Right cardiac atrium (tissue), 5 donors: ENCODE data around the gene CCDC181. TPM values are rescaled to one million over a fixed set of nuclear protein-coding genes. Genes with fewer than 3 reads are reported as not detected.

Experiments used
- ATAC-seq, 2 donors: fragments of 200-7000 bp; cut with Tn5 transposase; one replicate each; pipeline versions ENCODE4 v1.8.0 to v1.9.1; 2020; ENCODE audit warnings: moderate library complexity in 2 of 2, mild to moderate bottlenecking in 1 of 2
- DNase-seq, 3 donors: peaks; one replicate each; pipeline ENCODE4 v3.0.0-alpha.2; 2020
- H3K27ac ChIP-seq: one replicate; pipeline ENCODE4 v1.5.1; 2013; ENCODE audit warnings: mild to moderate bottlenecking, low read length, control low read depth, moderate library complexity
- H3K27me3 ChIP-seq: one replicate; pipeline ENCODE4 v1.6.1; 2013; ENCODE audit not compliant: control insufficient read depth, insufficient read depth
- H3K4me1 ChIP-seq: one replicate; pipeline ENCODE4 v1.6.1; 2013; ENCODE audit warnings: low read length; ENCODE audit not compliant: control insufficient read depth, insufficient read depth
- H3K4me3 ChIP-seq: one replicate; pipeline ENCODE4 v1.5.1; 2013; ENCODE audit warnings: low read length, control low read depth
- H3K9me3 ChIP-seq: one replicate; pipeline ENCODE4 v1.6.1; 2013; ENCODE audit warnings: low read length; ENCODE audit not compliant: control insufficient read depth
- WGBS: extraction: QIAGEN DNeasy Blood & Tissue Kit; methylation state at CpG from one replicate; pipeline ENCODE4 v1.1.7; 2013; 5-methylcytosine and 5-hydroxymethylcytosine counted together
- intact Hi-C, 4 donors: fragments of 100-400 bp; cut with DNase I; formaldehyde crosslinking; loops; one replicate each; pipeline versions ENCODE4 v1.11.0 to v1.14.0; 2022 to 2023
- polyA plus RNA-seq: library from polyadenylated mRNA; stranded (reverse); fragments of 200-250 nt; gene quantifications from one replicate; pipeline ENCODE4 v1.2.3, GENCODE V29; 2013
- total RNA-seq, 4 donors: library from RNA; stranded (reverse); fragmentation: NEBNext Ultra II Directional; extraction: Animal tissue kit (Norgen Biotek cat#: 25700); gene quantifications; one replicate each; pipeline ENCODE4 v1.2.1, GENCODE V29; 2021
- donor health status: healthy with polysubstance abuse.
- donor health status: DM: no; HTN: yes; CAD: no.
- donor health status: DM: no; HTN: no; CAD: no.
- donor health status: DM: no; HTN: yes; CAD: no; lungs with severe emphysema.
- donor health status: DM: yes; HTN: yes; CAD: no.

CCDC181 gene
- total and polyA plus RNA-seq, 5 donors, result 1.9 to 3.3 (median 2.4) TPM

- H3K27ac ChIP-seq, result no peak overlapping the region
- H3K4me3 ChIP-seq, result no peak overlapping the region
- no peak for ATAC-seq
- H3K4me1 ChIP-seq, result no peaks in the 10 kb centered on the region
- DNase-seq, result no peak
- H3K9me3 ChIP-seq, result no peaks in the 10 kb centered on the region
- intact Hi-C loops, result no loop called here
- 90% methylated on average over 5 of the region's 5 CpGs for WGBS
- H3K27me3 ChIP-seq, result no peaks in the 10 kb centered on the region
These were observed 64.1 kb downstream of the CCDC181 start for GRCh38 chr1:169363046-169363730.

- Histone ChIP-seq H3K4me1 (no peaks in the 10 kb centered on the region), H3K9me3 (no peaks in the 10 kb centered on the region), H3K27me3 (no peaks in the 10 kb centered on the region), H3K27ac (no peak overlapping the region), H3K4me3 (no peak overlapping the region)
- 89% methylated on average over 7 of the region's 7 CpGs for WGBS
- ATAC-seq, result no peak
- intact Hi-C loops, result no loop called here
- no peak for DNase-seq
These were observed 66.0 kb downstream of the CCDC181 start for GRCh38 chr1:169361281-169361680.

GRCh38 chr1:169360415-169360814, 66.9 kb downstream of the CCDC181 start:
- no peaks in the 10 kb centered on the region for H3K9me3 ChIP-seq
- no peak overlapping the region for H3K4me3 ChIP-seq
- no peak for DNase-seq
- WGBS, result 92% methylated on average over 1 of the region's 1 CpG
- ATAC-seq, result no peak
- no peak overlapping the region for H3K27ac ChIP-seq
- H3K4me1 ChIP-seq, result no peaks in the 10 kb centered on the region
- no peaks in the 10 kb centered on the region for H3K27me3 ChIP-seq
- intact Hi-C loops, result no loop called here

GRCh38 chr1:169348383-169349036, 78.8 kb downstream of the CCDC181 start:
- intact Hi-C loops, result loop anchor here (2.0 to 10.0 kb wide), 4 partner anchors 746 to 1006 kb away; no protein-coding TSS in a partner anchor
- WGBS, result 44% methylated on average over 5 of the region's 5 CpGs
- ATAC-seq, result no peak

GRCh38 chr1:169347688-169348382, 79.4 kb downstream of the CCDC181 start:
- H3K4me3 ChIP-seq, result no peak overlapping the region
- intact Hi-C loops, result loop anchor here (2.0 to 10.0 kb wide), 4 partner anchors 745 to 1006 kb away; no protein-coding TSS in a partner anchor
- no peaks in the 10 kb centered on the region for H3K4me1 ChIP-seq
- no peaks in the 10 kb centered on the region for H3K9me3 ChIP-seq
- 79% methylated on average over 2 of the region's 2 CpGs for WGBS
- no peaks in the 10 kb centered on the region for H3K27me3 ChIP-seq
- H3K27ac ChIP-seq, result no peak overlapping the region
- ATAC-seq (no peak), DNase-seq (no peak)

More at GRCh38 chr1:169348383-169349036, 78.8 kb downstream of the CCDC181 start:
- H3K4me1 ChIP-seq, result no peaks in the 10 kb centered on the region
- H3K27me3 ChIP-seq, result no peaks in the 10 kb centered on the region
- H3K27ac ChIP-seq, result no peak overlapping the region
- DNase-seq, result no peak
- H3K9me3 ChIP-seq, result no peaks in the 10 kb centered on the region
- no peak overlapping the region for H3K4me3 ChIP-seq

GRCh38 chr1:169346036-169346589, 81.2 kb downstream of the CCDC181 start:
- intact Hi-C loops, result loop anchor here in 3 of 4 donors (5.0 to 10.0 kb wide), 3 partner anchors 744 to 1004 kb away; no protein-coding TSS in a partner anchor
- no peak overlapping the region for H3K27ac ChIP-seq
- no peaks in the 10 kb centered on the region for H3K4me1 ChIP-seq
- no peaks in the 10 kb centered on the region for H3K9me3 ChIP-seq
- no peak for ATAC-seq
- no peak for DNase-seq
- 98% methylated on average over 3 of the region's 3 CpGs for WGBS
- no peaks in the 10 kb centered on the region for H3K27me3 ChIP-seq
- no peak overlapping the region for H3K4me3 ChIP-seq

- intact Hi-C loops, result loop anchor here in 3 of 4 donors (5.0 to 10.0 kb wide), 3 partner anchors 743 to 1003 kb away; no protein-coding TSS in a partner anchor
- WGBS, result 97% methylated on average over 1 of the region's 1 CpG
- Histone ChIP-seq H3K9me3 (no peaks in the 10 kb centered on the region), H3K4me1 (no peaks in the 10 kb centered on the region), H3K27me3 (no peaks in the 10 kb centered on the region), H3K27ac (no peak overlapping the region), H3K4me3 (no peak overlapping the region)
- ATAC-seq (no peak), DNase-seq (no peak)
These were observed 81.8 kb downstream of the CCDC181 start for GRCh38 chr1:169345511-169345910.

Other genes with a start within 250 kb of the CCDC181 start
- gene NME7, start 59.7 kb downstream of the CCDC181 start, total RNA-seq, result 10 to 100 TPM in 2 of 4 donors, 1 to 10 TPM in 2; 9.2 to 15.1 (median 10.5) TPM
- gene NME7, start 59.7 kb downstream of the CCDC181 start, polyA plus RNA-seq, result 8.7 TPM
- 10 to 100 TPM; 24.5 to 28.3 (median 26.4) TPM for gene BLZF1, start 59.3 kb downstream of the CCDC181 start, total RNA-seq
- gene BLZF1, start 59.3 kb downstream of the CCDC181 start, polyA plus RNA-seq, result 11.7 TPM
- gene SLC19A2, start 58.5 kb upstream of the CCDC181 start, total RNA-seq, result 10 to 100 TPM; 11.2 to 26.5 (median 15.4) TPM
- 26.2 TPM for gene SLC19A2, start 58.5 kb upstream of the CCDC181 start, polyA plus RNA-seq
- 10 to 100 TPM in 2 of 4 donors, 1 to 10 TPM in 2; 4.0 to 16.5 (median 8.7) TPM for gene F5, start 159.0 kb upstream of the CCDC181 start, total RNA-seq
- 6.8 TPM for gene F5, start 159.0 kb upstream of the CCDC181 start, polyA plus RNA-seq
- 10 to 100 TPM in 3 of 4 donors, 1 to 10 TPM in 1; 8.8 to 24.8 (median 16.1) TPM for gene SELP, start 202.7 kb upstream of the CCDC181 start, total RNA-seq
- 8.2 TPM for gene SELP, start 202.7 kb upstream of the CCDC181 start, polyA plus RNA-seq